Lower leg skin (tissue), 4 donors: Measurements from ENCODE around the gene KBTBD12. TPM values are rescaled to one million over a fixed set of nuclear protein-coding genes. Genes with fewer than 3 reads are reported as not detected.

ENCODE experiments used
- DNase-seq, 2 donors: peaks; one replicate each; pipeline ENCODE4 v3.0.0-alpha.2; 2019; ENCODE audit warnings: low spot score in 2 of 2
- H3K4me3 ChIP-seq: fragments of 200-600 bp; sonication (generic); 2 replicates; pipeline ENCODE4 v1.5.1; 2017; ENCODE audit warnings: mild to moderate bottlenecking, low read depth; ENCODE audit not compliant: poor library complexity, severe bottlenecking
- CTCF ChIP-seq, 3 donors: fragments of 450-650 bp; IDR thresholded peaks; one replicate each; pipeline ENCODE4 v1.5.1; 2016; ENCODE audit warnings: antibody characterized with exemption in 3 of 3, mild to moderate bottlenecking in 3 of 3, moderate library complexity in 2 of 3
- POLR2A ChIP-seq, 2 donors: fragments of 450-650 bp; IDR thresholded peaks; one replicate each; pipeline ENCODE4 v1.6.1; 2016 to 2017; ENCODE audit warnings: antibody characterized with exemption in 2 of 2, mild to moderate bottlenecking in 1 of 2, moderate library complexity in 1 of 2
- WGBS, 2 donors: methylation state at CpG; one replicate each; pipeline ENCODE4 v1.1.5; 2018; 5-methylcytosine and 5-hydroxymethylcytosine counted together
- intact Hi-C: fragments of 100-400 bp; cut with DNase I; formaldehyde crosslinking; loops from one replicate; pipeline ENCODE4 v1.15.0; 2023; ENCODE audit warnings: low total_unique reads
- total RNA-seq, 4 donors: library from RNA; depleted of rRNA; stranded (reverse); fragments of >200 nt; gene quantifications; one replicate each; pipeline ENCODE4 v1.1.0, GENCODE V29; 2016

KBTBD12 gene
- total RNA-seq, 4 donors from 2014 or later: 0.22 to 0.23 TPM; not detected in 2

GRCh38 chr3:127949446-127950055 lies 34.5 kb downstream of the KBTBD12 start:
- TF ChIP-seq POLR2A (IDR thresholded peaks at IDR 0.05) (no peak), CTCF (IDR thresholded peaks at IDR 0.05) (no peak)
- DNase-seq: no peak
- no peak overlapping the region for H3K4me3 ChIP-seq
- 90 to 93% methylated on average over 2 of the region's 2 CpGs for WGBS, 2 donors
- intact Hi-C loops: no loop called here

GRCh38 chr3:127951276-127951675 lies 36.2 kb downstream of the KBTBD12 start:
- WGBS, 2 donors: 87 to 88% methylated on average over 1 of the region's 1 CpG
- TF ChIP-seq CTCF (IDR thresholded peaks at IDR 0.05) (no peak), POLR2A (IDR thresholded peaks at IDR 0.05) (no peak)
- no peak overlapping the region for H3K4me3 ChIP-seq
- DNase-seq: no peak
- intact Hi-C loops: no loop called here

GRCh38 chr3:127953091-127954035 lies 38.3 kb downstream of the KBTBD12 start:
- intact Hi-C loops: no loop called here
- WGBS, 2 donors: 51 to 57% methylated on average over 6 of the region's 6 CpGs
- no peak for DNase-seq
- H3K4me3 ChIP-seq: no peak overlapping the region
- TF ChIP-seq POLR2A (IDR thresholded peaks at IDR 0.05) (no peak), CTCF (IDR thresholded peaks at IDR 0.05) (no peak)

- intact Hi-C loops: no loop called here
- H3K4me3 ChIP-seq: no peak overlapping the region
- no peak for DNase-seq
- WGBS, 2 donors: 60 to 66% methylated on average over 6 of the region's 6 CpGs
- TF ChIP-seq CTCF (IDR thresholded peaks at IDR 0.05): no peak
- TF ChIP-seq POLR2A (IDR thresholded peaks at IDR 0.05): no peak
Measured at GRCh38 chr3:127954640-127955039, 39.6 kb downstream of the KBTBD12 start.

- DNase-seq: no peak
Measured at GRCh38 chr3:127955728-127956127, 40.7 kb downstream of the KBTBD12 start.

More at GRCh38 chr3:127955728-127956127, 40.7 kb downstream of the KBTBD12 start:
- H3K4me3 ChIP-seq: no peak overlapping the region
- intact Hi-C loops: no loop called here
- no peak for TF ChIP-seq POLR2A (IDR thresholded peaks at IDR 0.05)
- no peak for TF ChIP-seq CTCF (IDR thresholded peaks at IDR 0.05)
